CD4-positive, alpha-beta T cell treated with Interleukin-15 for 4 hours (primary cell): ENCODE measurements around the gene FAM236C.
"Not testable (repeated sequence)": the region's sequence is repeated elsewhere in the genome, so short reads cannot be mapped to it uniquely, and the experiment has no call there.

Source experiments
- DNase-seq: peaks from one replicate; pipeline ENCODE4 v3.0.0-alpha.2; 2020; ENCODE audit warnings: low spot score

FAM236C gene

DNA sequence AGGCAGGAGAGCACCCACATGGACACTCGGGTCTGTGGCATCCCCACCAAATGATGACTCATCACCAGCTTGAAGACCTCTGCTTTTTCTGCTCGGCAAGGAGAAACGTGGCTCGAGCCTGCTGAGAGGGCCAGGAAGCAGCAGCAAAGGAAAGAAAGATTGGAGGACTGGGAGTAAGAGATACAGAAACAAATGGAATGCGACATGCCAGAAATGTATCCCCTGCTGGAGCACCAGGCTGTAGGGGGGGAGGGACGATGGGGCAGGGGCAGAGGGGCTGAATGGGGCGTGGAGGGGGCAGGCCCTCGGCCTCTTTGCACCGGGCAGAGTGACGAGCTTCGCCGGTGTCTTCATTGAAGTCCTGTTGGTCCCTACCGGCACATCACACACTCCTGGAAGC, at the start of gene FAM236C:
FAM236C (plus strand) TSS at position 301 of the 400 bp plus-strand sequence. CDS start 100 bp downstream, outside the sequence.
- not testable (repeated sequence) for DNase-seq

DNA sequence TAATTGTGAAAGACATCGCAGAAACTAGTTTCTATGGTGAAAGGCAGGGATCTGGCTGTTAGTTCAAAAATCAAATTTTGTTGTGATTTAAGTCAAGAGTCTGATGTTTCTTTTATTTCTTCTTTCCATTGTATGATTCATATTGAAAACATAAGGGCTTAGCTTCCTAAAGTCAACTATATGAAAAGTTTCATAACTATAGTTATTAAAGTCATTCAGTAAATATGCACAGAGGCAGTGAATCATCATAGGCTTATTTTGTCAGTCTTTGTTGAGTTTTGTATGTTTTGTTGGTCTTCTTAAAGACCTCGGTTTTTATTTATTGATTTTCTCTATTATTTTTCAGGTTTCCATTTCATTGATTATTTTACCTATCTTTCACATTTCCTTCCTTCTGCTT, 29.5 kb upstream of the FAM236C start:
- DNase-seq, result not testable (repeated sequence)

DNA sequence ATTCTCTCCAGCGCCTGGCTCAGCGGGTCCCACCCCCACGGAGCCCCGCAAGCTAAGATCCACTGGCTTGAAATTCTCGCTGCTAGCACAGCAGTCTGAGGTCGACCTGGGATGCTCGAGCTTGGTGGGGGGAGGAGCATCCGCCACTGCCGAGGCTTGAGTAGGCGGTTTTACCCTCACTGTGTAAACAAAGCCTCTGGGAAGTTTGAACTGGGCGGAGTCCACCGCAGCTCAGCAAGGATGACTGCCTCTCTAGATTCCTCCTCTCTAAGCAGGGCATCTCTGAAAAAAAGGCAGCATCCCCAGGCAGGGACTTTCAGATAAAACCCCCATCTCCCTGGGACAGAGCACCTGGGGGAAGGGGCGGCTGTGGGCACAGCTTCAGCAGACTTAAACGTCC, 22.7 kb upstream of the FAM236C start:
- DNase-seq, result not testable (repeated sequence)

DNA sequence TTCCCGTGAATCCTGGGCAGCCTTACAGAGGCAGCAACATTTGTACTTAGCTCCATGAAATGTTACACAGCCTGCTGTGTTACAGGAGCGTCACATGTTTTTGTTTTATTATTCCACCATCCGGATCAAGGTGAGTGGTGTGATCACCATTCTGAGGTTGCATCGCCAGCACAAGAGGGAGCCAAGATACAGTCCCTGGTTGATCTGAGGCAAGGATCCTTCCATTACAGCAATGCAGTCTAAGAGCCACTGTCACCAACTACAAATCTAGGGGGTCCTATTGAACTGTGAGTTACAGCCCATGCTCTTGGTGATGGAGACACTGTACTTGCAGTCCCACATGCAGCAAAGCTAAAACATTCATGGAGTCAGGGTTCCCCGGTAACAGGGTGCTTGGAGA, 3.7 kb downstream of the FAM236C start:
- not testable (repeated sequence) for DNase-seq

DNA sequence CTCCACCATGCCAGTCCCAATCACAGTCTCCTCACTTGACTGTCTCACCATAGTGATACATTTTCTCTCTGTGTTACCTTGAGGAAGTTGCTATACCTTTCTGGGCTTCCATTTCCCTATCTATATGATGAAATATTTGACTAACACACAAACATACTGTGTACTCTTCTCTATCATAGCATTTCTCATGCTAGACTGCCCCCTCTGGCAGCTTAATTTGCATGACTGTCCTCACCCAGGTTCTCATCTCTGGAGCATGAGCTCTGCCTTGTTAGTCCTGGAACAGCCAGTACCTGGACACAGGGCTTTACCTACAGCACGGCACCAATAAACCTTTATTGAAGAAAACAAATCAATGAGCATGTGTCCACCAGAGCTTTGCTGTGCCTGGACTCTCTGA, 19.9 kb downstream of the FAM236C start:
- DNase-seq, result not testable (repeated sequence)

DNA sequence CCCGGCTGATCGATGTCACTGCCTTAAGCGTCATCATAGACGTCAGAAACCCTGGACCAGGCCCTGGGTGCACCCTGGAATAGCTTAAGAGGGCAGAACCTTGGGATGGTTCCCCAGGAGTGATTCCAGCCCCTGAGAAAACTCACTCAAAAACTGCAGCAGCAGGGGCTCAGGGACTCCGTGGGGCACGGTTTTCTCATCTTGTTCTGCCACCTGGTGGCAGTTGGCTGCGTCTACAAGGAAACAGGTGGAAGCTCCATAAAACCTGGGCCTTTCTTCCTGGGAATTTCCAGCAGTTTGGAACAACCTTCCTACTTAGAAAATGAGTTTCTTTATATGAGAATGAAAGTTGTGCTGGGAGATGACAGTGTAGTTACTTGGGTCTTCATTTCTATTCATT, 24.0 kb downstream of the FAM236C start:
- DNase-seq, result not testable (repeated sequence)

DNA sequence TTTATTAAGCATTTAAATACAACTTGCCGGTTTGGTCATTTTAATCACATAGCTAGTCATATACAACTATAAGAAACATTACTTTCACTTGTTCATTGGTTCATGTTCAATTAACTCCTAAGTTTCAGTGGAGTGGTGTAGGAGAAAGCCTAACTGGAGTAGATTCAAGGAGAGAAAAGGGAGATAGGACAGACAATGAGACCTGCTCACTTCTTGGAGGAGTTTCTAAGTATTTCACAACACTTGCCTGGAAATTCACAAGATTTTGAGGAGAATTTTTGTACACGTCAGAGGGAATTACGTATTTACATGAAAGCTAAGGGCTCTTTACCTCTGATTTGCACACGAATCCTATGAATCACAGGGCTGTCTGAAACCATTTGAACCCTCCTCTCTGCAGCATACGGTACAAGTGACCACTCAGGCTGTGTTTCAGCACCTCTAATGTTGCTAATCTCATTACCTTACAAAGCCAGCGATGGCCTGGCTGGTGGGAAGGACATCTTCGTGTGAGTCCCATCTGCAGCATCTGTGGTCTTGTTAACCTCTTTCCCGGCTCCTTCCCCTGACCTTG, 24.6 kb downstream of the FAM236C start:
- DNase-seq, result not testable (repeated sequence)

DNA sequence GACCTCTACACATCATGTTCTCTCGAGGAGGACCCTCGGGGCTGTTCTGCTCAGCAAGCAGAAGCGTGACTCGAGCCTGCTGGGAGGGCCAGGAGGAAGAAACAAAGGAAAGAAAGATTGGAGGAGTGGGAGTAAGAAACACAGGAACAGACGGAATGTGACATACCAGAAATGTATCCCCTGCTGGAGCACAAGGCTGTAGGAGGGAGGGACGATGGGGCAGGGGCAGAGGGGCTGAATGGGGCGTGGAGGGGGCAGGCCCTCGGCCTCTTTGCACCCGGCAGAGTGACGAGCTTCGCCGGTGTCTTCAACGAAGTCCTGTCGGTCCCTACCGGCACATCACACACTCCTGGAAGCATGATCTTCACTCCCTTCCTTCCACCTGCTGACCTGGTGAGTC, 25.5 kb downstream of the FAM236C start, which contains the start of gene FAM236A:
FAM236A (plus strand) TSS at position 301 of the 400 bp plus-strand sequence; CDS start at position 358, 57 bp downstream.
- DNase-seq, result not testable (repeated sequence)

DNA sequence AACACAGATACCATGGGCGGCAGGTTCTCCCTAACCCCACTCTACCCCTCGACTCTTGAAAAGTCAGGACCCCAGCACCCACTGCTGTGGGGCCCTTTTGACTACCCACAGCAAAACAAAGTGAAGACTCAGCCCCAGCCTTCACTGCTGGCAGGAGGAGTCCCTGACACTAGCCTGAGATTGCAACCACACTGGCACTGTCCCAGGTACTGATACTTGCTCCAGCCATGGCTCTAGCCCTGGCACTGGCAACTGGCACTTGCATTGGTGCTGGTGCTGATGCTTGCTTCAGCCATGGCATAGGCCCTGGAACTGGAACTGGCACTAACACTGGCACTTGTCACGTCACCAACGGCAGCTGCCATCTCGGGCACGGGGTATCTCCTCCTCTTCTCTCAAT, 29.9 kb downstream of the FAM236C start:
- not testable (repeated sequence) for DNase-seq

DNA sequence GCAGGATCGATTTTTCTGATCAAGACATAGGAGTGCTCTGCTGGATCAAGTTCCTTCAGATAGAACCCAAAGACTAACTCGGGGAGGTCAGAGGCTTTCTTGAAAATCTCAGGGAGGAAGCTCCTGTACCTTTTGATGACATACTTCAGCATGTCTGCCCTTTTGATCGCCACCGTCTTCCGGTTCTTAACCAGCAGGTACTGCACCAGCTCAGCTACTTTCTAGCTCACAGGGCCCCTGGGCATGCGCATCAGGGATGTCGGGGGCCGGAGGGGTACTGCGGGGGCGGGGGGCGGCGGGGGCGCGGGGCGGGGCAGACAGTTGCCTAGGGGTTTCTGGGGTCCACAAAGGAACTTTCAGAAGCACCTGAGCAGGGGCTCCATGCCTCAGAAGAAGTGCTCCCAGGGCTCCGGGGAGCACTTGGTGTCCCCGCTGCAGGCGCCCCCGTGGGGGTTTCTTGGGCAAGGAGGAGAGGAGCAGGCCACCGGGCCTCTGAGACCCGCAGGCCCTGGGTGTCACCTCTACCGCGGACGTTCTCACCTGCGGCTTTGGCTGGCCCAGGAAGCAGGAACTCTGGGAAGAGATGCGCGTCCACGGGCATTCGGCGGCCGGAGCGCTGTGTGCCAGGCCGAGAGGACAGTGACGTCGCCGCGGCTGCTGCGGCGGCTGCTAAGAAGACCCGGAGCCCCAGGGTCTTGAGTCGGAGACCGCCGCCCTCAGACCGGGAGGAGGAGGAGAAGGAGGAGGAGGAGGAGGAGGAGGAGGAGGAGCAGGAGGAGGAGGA, 30.8 kb downstream of the FAM236C start:
- DNase-seq, result not testable (repeated sequence)

DNA sequence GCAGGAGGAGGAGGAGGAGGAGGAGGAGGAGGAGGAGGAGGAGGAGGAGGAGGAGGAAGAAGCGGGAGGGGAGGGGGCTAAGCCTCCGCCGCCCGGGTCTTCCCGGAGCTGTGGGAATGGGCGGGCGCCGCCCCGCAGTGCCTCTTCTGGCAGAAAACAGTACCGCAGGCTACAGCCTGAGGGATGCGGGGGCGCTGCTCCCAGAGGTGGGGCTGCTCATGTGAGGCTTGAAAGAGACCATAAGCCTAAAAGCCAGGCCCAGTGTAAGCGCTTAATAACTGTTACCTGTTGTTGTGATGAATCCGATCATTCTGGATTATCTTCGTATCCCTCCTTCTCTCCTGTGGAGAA, 31.4 kb downstream of the FAM236C start, which contains the start of gene DMRTC1:
DMRTC1 (minus strand) TSS at position 19 of the 351 bp plus-strand sequence. CDS start 68,143 bp downstream, outside the sequence.
- DNase-seq, result not testable (repeated sequence)

DNA sequence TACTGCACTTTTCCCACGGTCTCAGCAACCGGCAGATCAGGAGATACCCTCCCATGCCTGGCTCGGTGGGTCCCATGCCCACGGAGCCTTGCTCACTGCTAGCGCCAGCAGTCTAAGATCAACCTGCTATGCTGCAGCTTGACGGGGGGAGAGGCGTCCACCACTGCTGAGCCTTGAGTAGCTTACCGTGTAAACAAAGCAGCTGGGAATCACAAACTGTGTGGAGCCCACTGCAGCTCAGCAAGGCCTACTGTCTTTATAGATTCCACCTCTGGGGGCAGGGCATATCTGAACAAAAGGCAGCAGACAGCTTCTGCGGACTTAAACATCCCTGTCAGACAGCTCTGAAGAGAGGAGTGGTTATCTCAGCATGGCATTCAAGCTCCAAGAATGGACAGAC, 47.6 kb downstream of the FAM236C start:
- DNase-seq, result not testable (repeated sequence)
